B cell (primary cell): ENCODE data around the gene STK33. TPM values are rescaled to one million over a fixed set of nuclear protein-coding genes. Genes with fewer than 3 reads are reported as not detected.

ENCODE experiments used
- ATAC-seq: fragments of 200-7000 bp; cut with Tn5 transposase; one replicate; pipeline ENCODE4 v1.10.0; 2021; ENCODE audit warnings: low read depth, mild to moderate bottlenecking, moderate number of reproducible peaks, moderate library complexity
- CTCF ChIA-PET: fragments of 350-600 bp; sonication (Branson Sonifier 250); formaldehyde crosslinking; loops from one replicate; lab custom pipeline; 2021; ENCODE audit warnings: antibody characterized with exemption, inconsistent platforms; lab: Charles Lee
- POLR2A ChIA-PET: fragments of 350-600 bp; sonication (Branson Sonifier 250); formaldehyde crosslinking; loops from one replicate; lab custom pipeline; 2021; ENCODE audit warnings: antibody characterized with exemption; lab: Charles Lee
- DNase-seq: peaks from one replicate; pipeline ENCODE4 v3.0.0; 2013
- H2AFZ ChIP-seq: 2 replicates; pipeline ENCODE4 v1.6.1; 2012; ENCODE audit warnings: mild to moderate bottlenecking, low read depth, low read length; ENCODE audit not compliant: insufficient read depth, poor library complexity, severe bottlenecking
- H3K27ac ChIP-seq, 2 donors: 1 replicate in 1 of 2; 2 replicates in 1 of 2; pipeline ENCODE4 v1.5.1; 2012 to 2013; ENCODE audit warnings: low read length in 2 of 2, mild to moderate bottlenecking in 2 of 2, moderate library complexity in 1 of 2
- H3K27me3 ChIP-seq, 4 experiments: fragments of 200-600 bp in 1 of 4; sonication (generic) in 1 of 4; replicated peaks in 1 of 4; 1 replicate in 2 of 4; 2 replicates in 2 of 4; pipeline versions ENCODE4 v1.6.1 to v1.7.0; 2013 to 2016; ENCODE audit warnings: low read length in 3 of 4, mild to moderate bottlenecking in 2 of 4, mixed read lengths in 1 of 4, moderate library complexity in 1 of 4; ENCODE audit not compliant: insufficient read depth in 4 of 4, control insufficient read depth in 3 of 4; ENCODE audit errors: control extremely low read depth in 1 of 4
- H3K36me3 ChIP-seq, 2 experiments: replicated peaks in 1 of 2; 1 replicate in 1 of 2; 2 replicates in 1 of 2; pipeline versions ENCODE4 v1.6.1 to v1.7.1; 2013; ENCODE audit warnings: low read length in 1 of 2; ENCODE audit not compliant: insufficient read depth in 2 of 2, control insufficient read depth in 1 of 2; ENCODE audit errors: control extremely low read depth in 1 of 2, extremely low read depth in 1 of 2
- H3K4me1 ChIP-seq, 2 donors: fragments of 200-600 bp in 1 of 2; sonication (generic) in 1 of 2; 1 replicate in 1 of 2; 2 replicates in 1 of 2; pipeline versions ENCODE4 v1.5.1 to v1.6.1; 2013 to 2017; ENCODE audit warnings: low read length in 2 of 2; ENCODE audit not compliant: control insufficient read depth in 2 of 2, insufficient read depth in 2 of 2
- H3K4me2 ChIP-seq: replicated peaks from 2 replicates; pipeline ENCODE3; 2012; ENCODE audit warnings: mild to moderate bottlenecking, low read depth, low read length; ENCODE audit not compliant: poor library complexity, severe bottlenecking
- H3K4me3 ChIP-seq, 5 experiments: fragments of 200-600 bp in 1 of 5; sonication (generic) in 1 of 5; 1 replicate in 3 of 5; 2 replicates in 2 of 5; pipeline versions ENCODE4 v1.5.1 to v1.7.0; 2011 to 2016; ENCODE audit warnings: low read length in 4 of 5, mild to moderate bottlenecking in 4 of 5, low read depth in 2 of 5, control low read depth in 1 of 5, moderate library complexity in 1 of 5; ENCODE audit not compliant: insufficient read depth in 1 of 5; ENCODE audit errors: control extremely low read depth in 1 of 5, extremely low read depth in 1 of 5
- H3K79me2 ChIP-seq: fragments of 200-600 bp; sonication (generic); one replicate; pipeline ENCODE4 v1.6.0; 2016; ENCODE audit warnings: low read length; ENCODE audit not compliant: control insufficient read depth, insufficient read depth
- H3K9ac ChIP-seq: fragments of 200-600 bp; sonication (generic); 2 replicates; pipeline ENCODE4 v1.6.1; 2017; ENCODE audit warnings: mild to moderate bottlenecking, low read length, moderate library complexity
- H3K9me3 ChIP-seq, 3 donors: one replicate each; pipeline versions ENCODE4 v1.6.1 to v1.7.1; 2013; ENCODE audit warnings: low read length in 2 of 3; ENCODE audit not compliant: control insufficient read depth in 2 of 3, insufficient read depth in 1 of 3; ENCODE audit errors: control extremely low read depth in 1 of 3
- H4K20me1 ChIP-seq: 2 replicates; pipeline ENCODE4 v1.6.0; 2012; ENCODE audit warnings: mild to moderate bottlenecking, low read length; ENCODE audit not compliant: insufficient read depth, control insufficient read depth, poor library complexity, severe bottlenecking
- H3K27ac Mint-ChIP-seq: one replicate; pipeline ENCODE4 v1.8.0; 2021; ENCODE audit warnings: mixed read lengths
- H3K27me3 Mint-ChIP-seq: one replicate; pipeline ENCODE4 v1.8.0; 2021; ENCODE audit warnings: mixed read lengths
- H3K4me1 Mint-ChIP-seq: one replicate; pipeline ENCODE4 v1.8.0; 2021; ENCODE audit warnings: mixed read lengths
- H3K4me3 Mint-ChIP-seq: one replicate; pipeline ENCODE4 v1.8.0; 2021; ENCODE audit warnings: mixed read lengths
- H3K9me3 Mint-ChIP-seq: one replicate; pipeline ENCODE4 v1.8.0; 2022; ENCODE audit warnings: mixed read lengths; ENCODE audit not compliant: insufficient read depth
- CTCF ChIP-seq: fragments of 200-600 bp; IDR thresholded peaks from one replicate; pipeline ENCODE4 v1.8.0; 2022; ENCODE audit warnings: antibody characterized with exemption, mild to moderate bottlenecking
- EZH2 ChIP-seq: IDR thresholded peaks from 2 replicates; pipeline ENCODE4 v1.6.1; 2012; ENCODE audit warnings: borderline replicate concordance, low read depth, mild to moderate bottlenecking, moderate library complexity, low read length; ENCODE audit not compliant: insufficient read depth, poor library complexity, severe bottlenecking
- WGBS: methylation state at CpG from one replicate; pipeline ENCODE4 v1.1.5; 2013; ENCODE audit warnings: missing lambda C conversion rate; ENCODE audit not compliant: insufficient coverage; 5-methylcytosine and 5-hydroxymethylcytosine counted together
- intact Hi-C: fragments of 100-400 bp; cut with micrococcal nuclease; formaldehyde crosslinking; loops from one replicate; pipeline ENCODE4 v1.10.0; 2022
- polyA plus RNA-seq: library from polyadenylated mRNA; depleted of rRNA; stranded (reverse); fragments of >200 nt; gene quantifications from 2 replicates; pipeline ENCODE4 v1.2.3, GENCODE V29; 2012
- total RNA-seq, 2 donors: library from RNA; stranded (reverse); fragments of 120-200 nt in 1 of 2; gene quantifications; 1 replicate in 1 of 2; 2 replicates in 1 of 2; pipeline versions ENCODE4 v1.2.3 to v1.2.4, GENCODE V29; 2013 to 2022

The STK33 gene
- total and polyA plus RNA-seq, 2 donors (not counting 1 experiment from before 2014, with no cell fraction given), result 3.1 to 9.3 TPM

- no peaks in the 10 kb centered on the region for H3K27me3 Mint-ChIP-seq
- H3K4me3 Mint-ChIP-seq, result no peak overlapping the region
- CTCF ChIA-PET, result no interaction called here
- POLR2A ChIA-PET, result no interaction called here
- 100% methylated on average over 5 of the region's 5 CpGs for WGBS
- intact Hi-C loops, result no loop called here
- peaks cover 10 to 80% of the 10 kb centered on the region in 2 experiments for H3K36me3 ChIP-seq
- DNase-seq (no peak), ATAC-seq (no peak)
- H4K20me1 ChIP-seq, result no peaks in the 10 kb centered on the region
- H3K9ac ChIP-seq, result no peak overlapping the region
- no peaks in the 10 kb centered on the region for H3K79me2 ChIP-seq
- H3K27me3 ChIP-seq, result no peaks in the 10 kb centered on the region
- H3K9me3 Mint-ChIP-seq, result no peaks in the 10 kb centered on the region
- H3K27ac ChIP-seq, result no peak overlapping the region
- TF ChIP-seq CTCF, result no peak
- TF ChIP-seq EZH2, result no peak
- no peaks in the 10 kb centered on the region for H3K4me1 ChIP-seq
- H3K4me3 ChIP-seq, result no peak overlapping the region
- H2AFZ ChIP-seq, result no peak overlapping the region
- no peaks in the 10 kb centered on the region for H3K9me3 ChIP-seq
- no peaks in the 10 kb centered on the region for H3K4me1 Mint-ChIP-seq
- H3K4me2 ChIP-seq, result no peak overlapping the region
- H3K27ac Mint-ChIP-seq, result no peak overlapping the region
Observed at GRCh38 chr11:8642196-8642841, 48.3 kb upstream of the STK33 start.

GRCh38 chr11:8641332-8641731 lies 47.3 kb upstream of the STK33 start:
- Mint-ChIP-seq H3K4me3 (no peak overlapping the region), H3K27ac (no peak overlapping the region), H3K9me3 (no peaks in the 10 kb centered on the region), H3K27me3 (no peaks in the 10 kb centered on the region), H3K4me1 (no peaks in the 10 kb centered on the region)
- no peak overlapping the region for H3K9ac ChIP-seq
- no peak overlapping the region for H3K4me3 ChIP-seq
- no peaks in the 10 kb centered on the region for H3K79me2 ChIP-seq
- no peak for ATAC-seq
- no peak overlapping the region for H3K27ac ChIP-seq
- H3K9me3 ChIP-seq, result no peaks in the 10 kb centered on the region
- TF ChIP-seq EZH2, result no peak
- no peak for TF ChIP-seq CTCF
- intact Hi-C loops, result no loop called here
- ChIA-PET CTCF (no interaction called here), POLR2A (no interaction called here)
- H3K27me3 ChIP-seq, result no peaks in the 10 kb centered on the region
- DNase-seq, result no peak
- no peaks in the 10 kb centered on the region for H4K20me1 ChIP-seq
- no peaks in the 10 kb centered on the region for H3K4me1 ChIP-seq
- no peak overlapping the region for H2AFZ ChIP-seq
- H3K4me2 ChIP-seq, result no peak overlapping the region
- peaks cover 10 to 85% of the 10 kb centered on the region in 2 experiments for H3K36me3 ChIP-seq
- 97% methylated on average over 2 of the region's 2 CpGs for WGBS
